Measurements from ENCODE around the gene TULP4.

TULP4 gene

DNA sequence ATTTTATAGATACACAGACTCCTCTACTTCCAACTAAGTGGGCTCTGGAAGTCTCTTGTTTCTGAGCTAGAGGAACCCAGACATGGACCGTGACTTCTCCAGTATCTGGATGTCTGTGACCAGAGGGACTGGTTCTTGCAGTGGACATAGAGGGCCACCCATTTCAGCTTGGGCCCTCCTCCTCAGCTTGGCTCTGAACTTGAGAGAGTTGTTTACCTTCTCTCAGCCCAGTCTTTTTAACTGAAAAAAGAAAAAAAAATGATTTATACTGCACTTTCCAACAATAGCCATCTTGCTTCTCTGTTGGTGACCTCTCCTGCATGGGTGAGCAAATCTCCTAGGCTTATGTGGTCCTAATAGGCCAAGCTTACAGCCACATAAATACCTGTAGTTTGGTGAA, 187.3 kb downstream of the TULP4 start:
- TF ChIP-seq, protein P1, sequence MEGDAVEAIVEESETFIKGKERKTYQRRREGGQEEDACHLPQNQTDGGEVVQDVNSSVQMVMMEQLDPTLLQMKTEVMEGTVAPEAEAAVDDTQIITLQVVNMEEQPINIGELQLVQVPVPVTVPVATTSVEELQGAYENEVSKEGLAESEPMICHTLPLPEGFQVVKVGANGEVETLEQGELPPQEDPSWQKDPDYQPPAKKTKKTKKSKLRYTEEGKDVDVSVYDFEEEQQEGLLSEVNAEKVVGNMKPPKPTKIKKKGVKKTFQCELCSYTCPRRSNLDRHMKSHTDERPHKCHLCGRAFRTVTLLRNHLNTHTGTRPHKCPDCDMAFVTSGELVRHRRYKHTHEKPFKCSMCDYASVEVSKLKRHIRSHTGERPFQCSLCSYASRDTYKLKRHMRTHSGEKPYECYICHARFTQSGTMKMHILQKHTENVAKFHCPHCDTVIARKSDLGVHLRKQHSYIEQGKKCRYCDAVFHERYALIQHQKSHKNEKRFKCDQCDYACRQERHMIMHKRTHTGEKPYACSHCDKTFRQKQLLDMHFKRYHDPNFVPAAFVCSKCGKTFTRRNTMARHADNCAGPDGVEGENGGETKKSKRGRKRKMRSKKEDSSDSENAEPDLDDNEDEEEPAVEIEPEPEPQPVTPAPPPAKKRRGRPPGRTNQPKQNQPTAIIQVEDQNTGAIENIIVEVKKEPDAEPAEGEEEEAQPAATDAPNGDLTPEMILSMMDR (conservative IDR thresholded peaks at IDR 0.05) = no peak
- H3K27ac ChIP-seq = no peak overlapping the region

DNA sequence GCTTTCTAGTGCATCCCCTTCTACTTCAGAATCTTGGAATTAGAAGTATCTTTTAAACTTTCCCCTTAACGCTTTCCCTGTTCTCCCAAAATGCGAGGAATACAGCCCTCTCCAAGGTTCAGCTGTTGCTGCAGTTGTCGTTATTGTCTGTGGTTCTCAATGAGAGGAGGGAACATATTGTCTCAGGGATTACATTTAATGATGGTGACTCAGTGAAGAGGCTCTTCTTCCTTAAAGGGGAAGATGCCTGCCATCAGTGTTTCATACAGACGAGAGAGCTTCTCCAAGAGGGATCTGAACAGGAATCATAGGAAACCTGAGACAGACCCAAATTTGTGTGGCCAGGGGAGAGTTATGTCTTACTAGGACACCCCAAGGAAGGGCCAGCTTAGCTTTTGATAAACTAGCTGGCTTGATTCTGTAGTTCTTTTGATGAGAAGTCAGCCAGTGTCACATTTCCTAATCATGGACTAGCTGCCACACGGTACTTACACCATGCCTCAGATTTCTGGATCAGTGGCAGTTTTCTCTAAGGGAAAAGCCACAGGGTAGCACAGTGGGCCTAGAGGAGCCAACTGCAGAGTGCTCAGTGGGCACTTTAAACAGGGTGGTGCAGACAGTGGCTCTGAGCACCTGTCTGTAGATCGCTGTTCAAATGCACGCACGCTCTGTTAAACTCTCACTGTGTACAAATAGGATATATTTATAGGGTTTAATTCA, 187.9 kb downstream of the TULP4 start:
- TF ChIP-seq, protein P1 (conservative IDR thresholded peaks at IDR 0.05) = no peak
- no peak overlapping the region for H3K27ac ChIP-seq

DNA sequence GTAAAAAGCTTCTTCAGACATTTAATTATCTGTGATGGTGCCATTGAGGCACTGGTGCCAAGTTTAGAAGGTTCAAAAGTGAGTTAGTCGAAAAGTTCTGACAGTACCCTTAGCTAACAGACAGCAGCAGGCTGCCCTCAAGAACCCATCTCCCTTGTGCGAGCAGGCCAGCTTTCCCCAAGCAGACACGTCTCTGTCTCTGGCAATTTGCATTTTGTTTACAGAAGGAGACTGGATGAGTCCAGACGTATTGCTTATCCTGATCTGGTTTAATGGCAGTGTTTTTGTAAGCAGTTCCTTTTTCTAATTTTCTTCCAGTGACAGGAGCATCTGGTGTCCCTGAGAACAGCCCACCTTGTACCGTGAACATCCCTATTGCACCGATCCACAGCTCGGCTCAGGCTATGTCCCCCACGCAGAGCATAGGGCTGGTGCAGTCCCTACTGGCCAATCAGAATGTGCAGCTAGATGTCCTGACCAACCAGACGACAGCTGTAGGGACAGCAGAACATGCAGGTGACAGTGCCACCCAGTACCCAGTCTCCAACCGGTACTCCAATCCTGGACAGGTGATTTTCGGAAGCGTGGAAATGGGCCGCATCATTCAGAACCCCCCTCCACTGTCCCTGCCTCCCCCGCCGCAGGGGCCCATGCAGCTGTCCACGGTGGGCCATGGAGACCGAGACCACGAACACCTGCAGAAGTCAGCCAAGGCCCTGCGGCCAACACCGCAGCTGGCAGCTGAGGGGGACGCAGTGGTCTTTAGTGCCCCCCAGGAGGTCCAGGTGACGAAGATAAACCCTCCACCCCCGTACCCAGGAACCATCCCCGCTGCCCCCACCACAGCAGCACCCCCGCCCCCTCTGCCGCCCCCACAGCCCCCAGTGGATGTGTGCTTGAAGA, 189.3 kb downstream of the TULP4 start:
- TF ChIP-seq, protein P1 (conservative IDR thresholded peaks at IDR 0.05) = no peak
- no peak overlapping the region for H3K27ac ChIP-seq

DNA sequence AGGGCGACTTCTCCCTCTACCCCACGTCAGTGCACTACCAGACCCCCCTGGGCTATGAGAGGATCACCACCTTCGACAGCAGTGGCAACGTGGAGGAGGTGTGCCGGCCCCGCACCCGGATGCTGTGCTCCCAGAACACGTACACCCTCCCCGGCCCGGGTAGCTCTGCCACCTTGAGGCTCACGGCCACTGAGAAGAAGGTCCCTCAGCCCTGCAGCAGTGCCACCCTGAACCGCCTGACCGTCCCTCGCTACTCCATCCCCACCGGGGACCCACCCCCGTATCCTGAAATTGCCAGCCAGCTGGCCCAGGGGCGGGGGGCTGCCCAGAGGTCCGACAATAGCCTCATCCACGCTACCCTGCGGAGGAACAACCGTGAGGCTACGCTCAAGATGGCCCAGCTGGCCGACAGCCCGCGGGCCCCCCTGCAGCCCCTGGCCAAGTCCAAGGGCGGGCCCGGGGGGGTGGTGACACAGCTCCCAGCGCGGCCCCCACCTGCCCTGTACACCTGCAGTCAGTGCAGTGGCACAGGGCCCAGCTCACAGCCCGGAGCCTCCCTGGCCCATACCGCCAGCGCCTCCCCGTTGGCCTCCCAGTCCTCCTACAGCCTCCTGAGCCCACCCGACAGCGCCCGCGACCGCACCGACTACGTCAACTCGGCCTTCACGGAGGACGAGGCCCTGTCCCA, 190.1 kb downstream of the TULP4 start:
- H3K27ac ChIP-seq = no peak overlapping the region
- TF ChIP-seq, protein P1 (conservative IDR thresholded peaks at IDR 0.05) = no peak

DNA sequence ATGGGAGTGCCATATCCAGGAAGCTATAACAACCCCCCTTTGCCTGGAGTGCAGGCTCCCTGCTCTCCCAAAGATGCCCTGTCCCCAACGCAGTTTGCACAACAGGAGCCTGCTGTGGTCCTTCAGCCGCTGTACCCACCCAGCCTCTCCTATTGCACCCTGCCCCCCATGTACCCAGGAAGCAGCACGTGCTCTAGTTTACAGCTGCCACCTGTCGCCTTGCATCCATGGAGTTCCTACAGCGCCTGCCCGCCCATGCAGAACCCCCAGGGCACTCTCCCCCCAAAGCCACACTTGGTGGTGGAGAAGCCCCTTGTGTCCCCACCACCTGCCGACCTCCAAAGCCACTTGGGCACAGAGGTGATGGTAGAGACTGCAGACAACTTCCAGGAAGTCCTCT, 191.0 kb downstream of the TULP4 start:
- TF ChIP-seq, protein P1 (conservative IDR thresholded peaks at IDR 0.05) = no peak
- H3K27ac ChIP-seq = no peak overlapping the region

DNA sequence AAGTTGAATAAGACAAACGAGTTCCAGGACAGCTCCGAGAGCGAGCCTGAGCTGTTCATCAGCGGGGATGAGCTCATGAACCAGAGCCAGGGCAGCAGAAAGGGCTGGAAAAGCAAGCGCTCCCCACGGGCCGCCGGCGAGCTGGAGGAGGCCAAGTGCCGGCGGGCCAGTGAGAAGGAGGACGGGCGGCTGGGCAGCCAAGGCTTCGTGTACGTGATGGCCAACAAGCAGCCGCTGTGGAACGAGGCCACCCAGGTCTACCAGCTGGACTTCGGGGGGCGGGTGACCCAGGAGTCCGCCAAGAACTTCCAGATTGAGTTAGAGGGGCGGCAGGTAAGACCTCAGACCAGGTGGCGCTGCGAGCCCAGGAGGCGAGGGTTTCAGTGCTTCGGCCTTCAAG, 191.6 kb downstream of the TULP4 start:
- no peak overlapping the region for H3K27ac ChIP-seq
- TF ChIP-seq, protein P1 (conservative IDR thresholded peaks at IDR 0.05) = no peak

DNA sequence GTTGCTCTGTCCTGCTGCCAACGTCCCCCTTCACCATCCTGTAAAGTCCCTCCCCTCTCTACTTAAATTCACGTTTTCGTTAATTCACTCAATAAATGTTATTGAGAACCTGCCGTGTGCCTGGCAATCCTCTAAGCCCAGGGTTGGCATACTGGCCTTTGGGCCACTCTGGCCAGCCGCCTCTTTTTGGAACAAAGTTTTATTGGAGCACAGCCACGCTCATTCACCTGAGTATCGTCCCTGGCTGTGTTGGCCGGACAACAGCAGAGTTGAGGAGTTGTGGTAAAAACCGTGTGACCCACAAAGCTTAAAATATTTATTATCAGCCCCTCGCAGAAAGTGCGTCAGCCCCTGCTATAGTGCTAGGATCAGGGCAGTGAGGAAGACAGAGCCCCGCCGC, 192.9 kb downstream of the TULP4 start:
- TF ChIP-seq, protein P1 (conservative IDR thresholded peaks at IDR 0.05) = no peak
- no peak overlapping the region for H3K27ac ChIP-seq
